Raji (cell line): Measurements from ENCODE around the gene CALML4.

Experiments used
- POLR2A ChIP-seq: IDR thresholded peaks from 2 replicates; pipeline ENCODE4 v1.6.1; 2011; ENCODE audit warnings: low read depth, low read length, control low read depth; ENCODE audit not compliant: insufficient read depth

Gene CALML4

GRCh38 chr15:68187559-68187958 lies 17.6 kb downstream of the CALML4 start:
- TF ChIP-seq POLR2A: no peak

GRCh38 chr15:68186671-68187397 lies 18.3 kb downstream of the CALML4 start:
- no peak for TF ChIP-seq POLR2A

GRCh38 chr15:68184616-68185480 lies 20.3 kb downstream of the CALML4 start:
- no peak for TF ChIP-seq POLR2A

GRCh38 chr15:68183616-68184315 lies 21.4 kb downstream of the CALML4 start:
- no peak for TF ChIP-seq POLR2A

- TF ChIP-seq POLR2A: no peak
These were observed 27.4 kb downstream of the CALML4 start for GRCh38 chr15:68177742-68178141.

GRCh38 chr15:68176601-68177000 lies 28.5 kb downstream of the CALML4 start:
- TF ChIP-seq POLR2A: no peak

- no peak for TF ChIP-seq POLR2A
These were observed 29.6 kb downstream of the CALML4 start for GRCh38 chr15:68175526-68175925.

GRCh38 chr15:68173119-68173518 lies 32.0 kb downstream of the CALML4 start:
- TF ChIP-seq POLR2A: no peak

GRCh38 chr15:68166847-68167246 lies 38.3 kb downstream of the CALML4 start:
- TF ChIP-seq POLR2A: no peak

GRCh38 chr15:68163191-68163590 lies 41.9 kb downstream of the CALML4 start:
- TF ChIP-seq POLR2A: no peak

- TF ChIP-seq POLR2A: no peak
These were observed 47.0 kb downstream of the CALML4 start for GRCh38 chr15:68158046-68158628.

- TF ChIP-seq POLR2A: no peak
These were observed 48.1 kb downstream of the CALML4 start for GRCh38 chr15:68157074-68157473.

GRCh38 chr15:68154923-68155559 lies 50.1 kb downstream of the CALML4 start:
- no peak for TF ChIP-seq POLR2A

- TF ChIP-seq POLR2A: no peak
These were observed 52.8 kb downstream of the CALML4 start for GRCh38 chr15:68152342-68152741.

- no peak for TF ChIP-seq POLR2A
These were observed 53.9 kb downstream of the CALML4 start for GRCh38 chr15:68151277-68151676.

- no peak for TF ChIP-seq POLR2A
These were observed 54.9 kb downstream of the CALML4 start for GRCh38 chr15:68150187-68150586.
